Measurements from ENCODE around the gene NUDT19. TPM values are rescaled to one million over a fixed set of nuclear protein-coding genes. Genes with fewer than 3 reads are reported as not detected.

NUDT19 gene
- total RNA-seq, 1 donor from 2014 or later: 5.3 TPM

DNA sequence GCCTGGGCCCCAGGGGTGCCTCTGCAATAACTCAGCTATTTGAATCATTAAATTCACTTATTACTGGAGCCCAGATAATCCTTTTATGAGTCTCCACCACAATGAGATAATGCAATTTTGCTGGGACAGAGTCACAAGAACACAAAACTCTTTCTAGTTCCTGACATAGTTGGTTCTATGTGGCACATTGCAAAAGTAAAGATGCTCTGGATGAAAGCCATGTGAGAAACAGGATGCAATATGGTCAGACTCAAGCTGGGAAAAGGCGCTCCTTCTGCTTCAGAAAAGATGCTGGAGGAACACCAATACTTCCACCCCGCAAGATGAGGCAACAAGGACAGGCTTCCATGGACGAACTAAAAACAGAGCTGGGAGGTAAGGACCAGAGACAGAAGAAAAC is 22.3 kb upstream of the NUDT19 start:
- no peak overlapping the region for H3K27ac Mint-ChIP-seq (ENCODE audit: unreplicated experiment)
- no peak for DNase-seq (ENCODE audit: low spot score)
- H3K4me1 Mint-ChIP-seq (ENCODE audit: unreplicated experiment): peaks cover 10% of the 10 kb centered on the region
- TF ChIP-seq, protein P1, sequence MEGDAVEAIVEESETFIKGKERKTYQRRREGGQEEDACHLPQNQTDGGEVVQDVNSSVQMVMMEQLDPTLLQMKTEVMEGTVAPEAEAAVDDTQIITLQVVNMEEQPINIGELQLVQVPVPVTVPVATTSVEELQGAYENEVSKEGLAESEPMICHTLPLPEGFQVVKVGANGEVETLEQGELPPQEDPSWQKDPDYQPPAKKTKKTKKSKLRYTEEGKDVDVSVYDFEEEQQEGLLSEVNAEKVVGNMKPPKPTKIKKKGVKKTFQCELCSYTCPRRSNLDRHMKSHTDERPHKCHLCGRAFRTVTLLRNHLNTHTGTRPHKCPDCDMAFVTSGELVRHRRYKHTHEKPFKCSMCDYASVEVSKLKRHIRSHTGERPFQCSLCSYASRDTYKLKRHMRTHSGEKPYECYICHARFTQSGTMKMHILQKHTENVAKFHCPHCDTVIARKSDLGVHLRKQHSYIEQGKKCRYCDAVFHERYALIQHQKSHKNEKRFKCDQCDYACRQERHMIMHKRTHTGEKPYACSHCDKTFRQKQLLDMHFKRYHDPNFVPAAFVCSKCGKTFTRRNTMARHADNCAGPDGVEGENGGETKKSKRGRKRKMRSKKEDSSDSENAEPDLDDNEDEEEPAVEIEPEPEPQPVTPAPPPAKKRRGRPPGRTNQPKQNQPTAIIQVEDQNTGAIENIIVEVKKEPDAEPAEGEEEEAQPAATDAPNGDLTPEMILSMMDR (IDR thresholded peaks at IDR 0.05; ENCODE audit: unreplicated experiment): no peak
- no peaks in the 10 kb centered on the region for H3K9me3 Mint-ChIP-seq (ENCODE audit: unreplicated experiment)
- peak overlapping the region; percentile 67 for H3K4me3 Mint-ChIP-seq (ENCODE audit: unreplicated experiment)
- no peaks in the 10 kb centered on the region for H3K36me3 Mint-ChIP-seq (ENCODE audit: low read depth, unreplicated experiment)
- H3K27me3 Mint-ChIP-seq (ENCODE audit: unreplicated experiment): peaks cover 13% of the 10 kb centered on the region

GRCh38 chr19:32671883-32672593 is 19.6 kb upstream of the NUDT19 start:
- TF ChIP-seq, protein P1 (IDR thresholded peaks at IDR 0.05; ENCODE audit: unreplicated experiment): no peak
- H3K27ac Mint-ChIP-seq (ENCODE audit: unreplicated experiment): no peak overlapping the region
- H3K9me3 Mint-ChIP-seq (ENCODE audit: unreplicated experiment): no peaks in the 10 kb centered on the region
- H3K27me3 Mint-ChIP-seq (ENCODE audit: unreplicated experiment): peaks cover 14% of the 10 kb centered on the region
- H3K36me3 Mint-ChIP-seq (ENCODE audit: low read depth, unreplicated experiment): no peaks in the 10 kb centered on the region
- H3K4me1 Mint-ChIP-seq (ENCODE audit: unreplicated experiment): peaks cover 10% of the 10 kb centered on the region
- no peak overlapping the region for H3K4me3 Mint-ChIP-seq (ENCODE audit: unreplicated experiment)
- no peak for DNase-seq (ENCODE audit: low spot score)

DNA sequence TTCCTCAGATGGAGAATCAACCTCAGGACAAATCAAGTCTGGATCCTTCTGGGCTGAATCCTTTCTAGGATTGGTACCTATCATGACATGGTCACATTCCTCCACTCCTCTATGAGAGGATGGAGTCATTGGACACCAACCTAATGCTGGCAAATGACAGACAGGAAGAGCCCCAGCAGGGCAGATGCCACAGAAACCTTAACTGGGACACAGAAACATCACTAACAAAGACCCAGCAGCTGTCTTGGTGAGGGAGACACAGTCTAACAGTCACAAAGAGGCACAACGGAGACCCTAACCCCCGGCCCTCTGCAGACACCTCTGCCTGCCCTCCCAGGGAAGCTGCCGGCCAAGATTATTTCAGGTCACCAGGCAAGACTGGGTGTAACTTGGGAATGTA is 18.8 kb upstream of the NUDT19 start:
- no peak overlapping the region for H3K27ac Mint-ChIP-seq (ENCODE audit: unreplicated experiment)
- no peak overlapping the region for H3K4me3 Mint-ChIP-seq (ENCODE audit: unreplicated experiment)
- no peaks in the 10 kb centered on the region for H3K9me3 Mint-ChIP-seq (ENCODE audit: unreplicated experiment)
- peaks cover 15% of the 10 kb centered on the region for H3K4me1 Mint-ChIP-seq (ENCODE audit: unreplicated experiment)
- H3K27me3 Mint-ChIP-seq (ENCODE audit: unreplicated experiment): peaks cover 19% of the 10 kb centered on the region
- TF ChIP-seq, protein P1 (IDR thresholded peaks at IDR 0.05; ENCODE audit: unreplicated experiment): no peak
- DNase-seq (ENCODE audit: low spot score): no peak
- no peaks in the 10 kb centered on the region for H3K36me3 Mint-ChIP-seq (ENCODE audit: low read depth, unreplicated experiment)

GRCh38 chr19:32673573-32673972 is 18.0 kb upstream of the NUDT19 start:
- H3K9me3 Mint-ChIP-seq (ENCODE audit: unreplicated experiment): no peaks in the 10 kb centered on the region
- H3K4me1 Mint-ChIP-seq (ENCODE audit: unreplicated experiment): peaks cover 15% of the 10 kb centered on the region
- H3K27me3 Mint-ChIP-seq (ENCODE audit: unreplicated experiment): peaks cover 19% of the 10 kb centered on the region
- no peaks in the 10 kb centered on the region for H3K36me3 Mint-ChIP-seq (ENCODE audit: low read depth, unreplicated experiment)
- no peak overlapping the region for H3K27ac Mint-ChIP-seq (ENCODE audit: unreplicated experiment)
- no peak for DNase-seq (ENCODE audit: low spot score)
- TF ChIP-seq, protein P1 (IDR thresholded peaks at IDR 0.05; ENCODE audit: unreplicated experiment): no peak
- peak overlapping the region; percentile 3 for H3K4me3 Mint-ChIP-seq (ENCODE audit: unreplicated experiment)

DNA sequence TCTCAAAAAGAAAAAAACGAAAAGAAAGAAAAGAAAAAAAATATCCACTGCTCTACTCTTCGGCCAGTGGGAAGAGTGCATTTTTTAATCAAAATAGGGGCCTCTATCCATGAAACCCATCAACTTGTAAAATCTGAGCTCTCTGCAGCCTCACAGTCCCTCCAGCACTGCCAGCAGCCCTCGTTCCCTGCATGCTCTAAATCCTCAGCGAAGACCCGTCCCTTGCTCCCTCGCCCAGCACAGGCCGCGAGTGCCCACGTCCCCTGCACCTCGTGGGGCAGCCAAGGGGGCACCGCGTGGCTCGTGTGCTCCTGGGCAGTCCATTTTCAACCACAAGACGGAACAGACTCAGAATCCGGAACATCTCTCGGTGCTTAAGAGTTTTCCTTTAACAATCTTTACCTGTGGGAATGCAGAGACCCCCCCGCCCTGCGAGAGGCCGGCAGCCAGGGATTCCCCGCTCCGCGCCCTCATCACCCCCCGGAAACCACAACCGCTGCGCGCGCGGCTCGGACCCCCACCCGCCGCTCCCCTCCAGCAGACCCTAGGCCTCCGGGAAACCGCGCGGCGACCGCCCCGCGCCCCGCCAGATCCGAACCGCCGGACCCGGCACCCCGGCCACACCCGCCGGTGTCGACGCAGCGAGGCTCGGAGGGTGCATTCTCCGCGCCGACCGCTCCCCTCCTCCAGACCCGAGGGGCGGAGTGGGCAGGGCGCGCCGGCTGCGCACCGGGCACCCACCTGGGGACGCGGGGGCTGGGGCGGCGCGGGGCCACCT is 17.3 kb upstream of the NUDT19 start:
- peak; percentile 7 for DNase-seq (ENCODE audit: low spot score)
- Mint-ChIP-seq H3K4me1 (ENCODE audit: unreplicated experiment) (peaks cover 15% of the 10 kb centered on the region), H3K27ac (ENCODE audit: unreplicated experiment) (no peak overlapping the region), H3K36me3 (ENCODE audit: low read depth, unreplicated experiment) (no peaks in the 10 kb centered on the region), H3K27me3 (ENCODE audit: unreplicated experiment) (peaks cover 19% of the 10 kb centered on the region), H3K4me3 (ENCODE audit: unreplicated experiment) (peak overlapping the region; percentile 98), H3K9me3 (ENCODE audit: unreplicated experiment) (no peaks in the 10 kb centered on the region)
- TF ChIP-seq, protein P1 (IDR thresholded peaks at IDR 0.05; ENCODE audit: unreplicated experiment): no peak
